Pancreas (tissue), 10 donors: ENCODE data around the gene C9orf43. TPM values are rescaled to one million over a fixed set of nuclear protein-coding genes. Genes with fewer than 3 reads are reported as not detected.

Experiments used
- ATAC-seq, 4 donors: fragments of 200-7000 bp; cut with Tn5 transposase; one replicate each; pipeline versions ENCODE4 v1.8.0 to v1.9.1; 2020; ENCODE audit warnings: mild to moderate bottlenecking in 4 of 4, moderate library complexity in 4 of 4
- DNase-seq, 6 donors: peaks; one replicate each; pipeline ENCODE4 v3.0.0-alpha.2; 2020
- FAIRE-seq: peaks from 2 replicates; lab custom pipeline; 2012; peaks lifted over from hg19 to GRCh38; lab: Jason Lieb, UNC
- H3K27ac ChIP-seq, 4 donors: fragments of 200-600 bp; sonication (generic); 1 replicate in 3 of 4; 2 replicates in 1 of 4; pipeline versions ENCODE4 v1.5.0 to v1.8.0; 2020
- H3K27me3 ChIP-seq, 4 donors: fragments of 200-600 bp; one replicate each; pipeline ENCODE4 v1.8.0; 2021
- H3K36me3 ChIP-seq, 3 donors: fragments of 200-600 bp; sonication (generic) in 1 of 3; one replicate each; pipeline versions ENCODE4 v1.5.0 to v1.8.0; 2020 to 2021
- H3K4me1 ChIP-seq, 3 donors: fragments of 200-600 bp; one replicate each; pipeline ENCODE4 v1.8.0; 2021
- H3K4me3 ChIP-seq, 4 donors: fragments of 200-600 bp; sonication (generic) in 2 of 4; one replicate each; pipeline versions ENCODE4 v1.5.0 to v1.8.0; 2020 to 2021
- H3K9me3 ChIP-seq, 4 donors: fragments of 200-600 bp; one replicate each; pipeline ENCODE4 v1.8.0; 2021
- CTCF ChIP-seq, 4 donors: fragments of 200-600 bp; sonication (generic) in 3 of 4; IDR thresholded peaks; one replicate each; pipeline versions ENCODE4 v1.5.0 to v1.8.0; 2021; ENCODE audit warnings: antibody characterized with exemption in 4 of 4
- WGBS, 2 donors: extraction: QIAGEN DNeasy Blood & Tissue Kit; methylation state at CpG; one replicate each; pipeline ENCODE4 v1.1.7; 2013; 5-methylcytosine and 5-hydroxymethylcytosine counted together
- intact Hi-C, 3 donors: fragments of 100-400 bp; cut with DNase I; formaldehyde crosslinking; loops; one replicate each; pipeline versions ENCODE4 v1.11.1 to v1.14.2; 2022
- polyA plus RNA-seq, 2 donors: library from polyadenylated mRNA; stranded (reverse); fragments of 200-250 nt; gene quantifications; one replicate each; pipeline ENCODE4 v1.2.3, GENCODE V29; 2013
- total RNA-seq, 6 donors: library from RNA; stranded (reverse); fragmentation: NEBNext Ultra II Directional in 4 of 6; extraction: Animal tissue kit (Norgen Biotek cat#: 25700) in 4 of 6; gene quantifications; one replicate each; pipeline versions ENCODE4 v1.2.1 to v1.2.4, GENCODE V29; 2021 to 2023
- donor health status: healthy with polysubstance abuse.
- donor health status: DM: no; HTN: no; CAD: no; lungs with moderate emphysema.
- donor health status: DM: no; HTN: no; CAD: no.
- donor health status: control.
- donor health status: control.
- donor health status: Bipolar disorder and iron deficiency.
- donor health status: DM: yes; HTN: yes; CAD: no.
- donor health status: DM: no; HTN: no; CAD: no.
- donor health status: DM: no; HTN: no; CAD: no.
- donor health status: DM: yes; HTN: yes; CAD: no.

Gene C9orf43
- total and polyA plus RNA-seq, 8 donors = 0.18 to 1.5 (median 0.49) TPM

GRCh38 chr9:113454914-113455761 is 44.6 kb downstream of the C9orf43 start:
- no peaks in the 10 kb centered on the region for H3K27me3 ChIP-seq
- H3K9me3 ChIP-seq = no peaks in the 10 kb centered on the region
- WGBS, 2 donors = 34% methylated on average over 5 of the region's 5 CpGs
- DNase-seq (peak in 3 of 6 donors; percentile 43 to 64 (median 48)), ATAC-seq (peak; percentile 88 to 97 (median 96)), FAIRE-seq (no peak)
- peaks cover 9 to 19% (median 18%) of the 10 kb centered on the region in 3 donors for H3K4me1 ChIP-seq
- no peaks in the 10 kb centered on the region for H3K36me3 ChIP-seq
- no peak overlapping the region for H3K4me3 ChIP-seq
- intact Hi-C loops = no loop called here
- TF ChIP-seq CTCF (IDR thresholded peaks at IDR 0.05) = no peak
- peak overlapping the region; percentile 39 to 74 (median 60) for H3K27ac ChIP-seq

- Histone ChIP-seq H3K36me3 (no peaks in the 10 kb centered on the region), H3K27ac (peak overlapping the region in 2 of 4 donors; percentile 39 to 74), H3K27me3 (no peaks in the 10 kb centered on the region), H3K9me3 (no peaks in the 10 kb centered on the region), H3K4me1 (peaks cover 9 to 19% (median 18%) of the 10 kb centered on the region in 3 donors), H3K4me3 (no peak overlapping the region)
- FAIRE-seq = no peak
- no peak for DNase-seq
- no peak for TF ChIP-seq CTCF (IDR thresholded peaks at IDR 0.05)
- intact Hi-C loops = no loop called here
- WGBS, 2 donors = 92 to 98% methylated on average over 2 of the region's 2 CpGs
- no peak for ATAC-seq
Observed at GRCh38 chr9:113456235-113456634, 45.7 kb downstream of the C9orf43 start.

- no peaks in the 10 kb centered on the region for H3K27me3 ChIP-seq
- WGBS, 2 donors = 77 to 97% methylated on average over 3 of the region's 3 CpGs
- H3K4me3 ChIP-seq = no peak overlapping the region
- DNase-seq = no peak
- no peaks in the 10 kb centered on the region for H3K9me3 ChIP-seq
- no peak for TF ChIP-seq CTCF (IDR thresholded peaks at IDR 0.05)
- H3K4me1 ChIP-seq = peaks cover 5 to 7% (median 6%) of the 10 kb centered on the region in 3 donors
- no peak for ATAC-seq
- FAIRE-seq = no peak
- intact Hi-C loops = no loop called here
- no peak overlapping the region for H3K27ac ChIP-seq
- no peaks in the 10 kb centered on the region for H3K36me3 ChIP-seq
Observed at GRCh38 chr9:113461285-113461684, 50.7 kb downstream of the C9orf43 start.

- no peak for ATAC-seq
Observed at GRCh38 chr9:113461943-113462342, 51.4 kb downstream of the C9orf43 start.

More at GRCh38 chr9:113461943-113462342, 51.4 kb downstream of the C9orf43 start:
- no peak for TF ChIP-seq CTCF (IDR thresholded peaks at IDR 0.05)
- H3K4me1 ChIP-seq = peaks cover 5 to 9% (median 9%) of the 10 kb centered on the region in 3 donors
- WGBS, 2 donors = 91 to 92% methylated on average over 4 of the region's 4 CpGs
- H3K9me3 ChIP-seq = no peaks in the 10 kb centered on the region
- intact Hi-C loops = no loop called here
- H3K4me3 ChIP-seq = no peak overlapping the region
- no peak for FAIRE-seq
- no peak for DNase-seq
- H3K27ac ChIP-seq = no peak overlapping the region
- H3K36me3 ChIP-seq = no peaks in the 10 kb centered on the region
- H3K27me3 ChIP-seq = no peaks in the 10 kb centered on the region
